Ammon's horn (tissue), 1 donor: ENCODE results near the gene A2ML1.
"Not testable (repeated sequence)": the region's sequence is repeated elsewhere in the genome, so short reads cannot be mapped to it uniquely, and the experiment has no call there.

Source experiments
- DNase-seq: peaks from one replicate; pipeline ENCODE4 v3.0.0-alpha.2; 2016; ENCODE audit warnings: low spot score

The A2ML1 gene

DNA sequence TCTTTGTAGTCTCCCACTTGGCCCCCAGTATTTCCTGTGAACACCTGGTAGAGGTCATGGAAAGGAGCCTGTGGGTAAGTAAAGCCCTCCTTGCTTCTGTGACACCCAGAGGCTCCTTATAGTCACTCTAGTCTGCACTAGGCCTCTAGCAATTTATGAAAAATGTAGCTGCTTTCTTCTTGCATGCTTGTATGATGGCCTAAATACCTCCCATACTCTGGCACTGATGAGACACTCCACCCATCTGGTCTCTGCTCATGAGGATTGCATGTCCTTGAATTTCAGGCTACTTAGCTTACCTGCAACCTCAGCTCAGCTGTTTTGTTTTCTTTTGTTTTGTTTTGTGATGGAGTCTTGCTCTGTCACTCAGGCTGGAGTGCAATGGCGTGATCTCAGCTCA, 4.6 kb upstream of the A2ML1 start:
- no peak for DNase-seq

GRCh38 chr12:8818526-8818925, 3.9 kb upstream of the A2ML1 start:
- no peak for DNase-seq

DNA sequence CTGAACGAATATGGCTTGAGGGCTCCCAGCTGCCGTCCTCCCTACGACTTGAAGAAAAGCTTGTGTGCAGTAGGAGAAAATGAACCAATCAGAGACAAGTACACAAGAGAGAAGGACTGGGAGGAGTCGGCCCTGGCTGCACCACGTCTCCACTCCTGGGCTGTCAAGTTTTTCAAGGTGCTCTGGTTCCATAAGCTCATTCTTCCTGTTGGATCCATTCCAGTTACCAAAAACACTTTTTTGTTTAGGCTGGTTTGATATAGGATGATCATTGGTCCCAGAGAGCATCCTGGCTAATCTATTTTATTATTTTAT, 2.8 kb upstream of the A2ML1 start:
- no peak for DNase-seq

DNA sequence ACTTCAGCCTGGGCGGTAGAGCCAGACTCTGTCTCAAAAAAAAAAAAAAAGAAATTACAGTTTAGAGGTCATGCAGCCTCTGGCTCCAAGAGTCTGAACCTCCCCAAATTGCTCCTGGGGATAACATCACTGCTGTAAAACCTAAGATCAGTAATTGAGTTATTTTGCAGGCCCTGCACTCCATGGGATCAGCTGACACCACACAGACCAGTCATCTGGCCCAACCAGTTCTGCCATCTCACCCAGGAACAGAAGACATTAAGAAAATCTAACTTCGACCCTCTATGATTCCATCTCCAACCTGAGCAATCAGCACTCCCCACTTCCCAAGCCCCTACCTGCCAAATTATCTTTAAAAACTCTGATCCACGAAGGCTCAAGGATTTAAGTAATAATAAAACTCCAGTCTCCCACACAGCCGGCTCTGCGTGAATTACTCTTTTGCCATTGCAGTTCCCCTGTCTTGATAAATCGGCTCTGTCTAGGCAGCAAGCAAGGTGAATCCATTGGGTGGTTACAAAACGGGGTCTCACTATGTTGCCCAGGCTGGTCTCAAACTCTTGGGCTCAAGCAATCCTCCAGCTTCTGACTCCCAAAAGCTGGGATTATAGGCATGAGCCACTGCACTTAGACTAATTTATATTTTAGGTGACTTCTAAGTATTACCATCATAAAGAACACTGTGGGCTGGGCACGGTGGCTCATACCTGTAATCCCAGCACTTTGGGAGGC, 1.6 kb upstream of the A2ML1 start:
- not testable (repeated sequence) for DNase-seq

DNA sequence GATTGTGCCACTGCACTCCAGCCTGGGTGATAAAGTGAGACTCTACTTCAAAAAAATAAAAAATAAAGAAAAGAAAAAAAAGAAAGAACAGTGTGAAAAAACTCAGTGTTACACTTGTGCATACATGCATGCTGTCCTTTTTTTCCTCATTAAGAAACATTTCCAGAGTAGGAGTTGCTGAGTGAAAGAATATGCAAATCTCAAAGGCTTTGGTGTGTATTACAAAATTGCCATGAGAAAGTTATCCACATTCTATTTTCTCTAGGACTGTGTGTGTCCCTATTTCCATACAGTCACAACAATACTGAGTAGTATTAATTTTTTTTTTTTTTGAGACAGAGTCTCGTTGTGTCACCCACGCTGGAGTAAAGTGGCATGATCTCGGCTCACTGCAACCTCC, 830 bp upstream of the A2ML1 start:
- no peak for DNase-seq

- peak; percentile 56 for DNase-seq
Observed at GRCh38 chr12:8823565-8824300, 1.3 kb downstream of the A2ML1 start.

- no peak for DNase-seq
Observed at GRCh38 chr12:8827551-8828256, 5.3 kb downstream of the A2ML1 start.

DNA sequence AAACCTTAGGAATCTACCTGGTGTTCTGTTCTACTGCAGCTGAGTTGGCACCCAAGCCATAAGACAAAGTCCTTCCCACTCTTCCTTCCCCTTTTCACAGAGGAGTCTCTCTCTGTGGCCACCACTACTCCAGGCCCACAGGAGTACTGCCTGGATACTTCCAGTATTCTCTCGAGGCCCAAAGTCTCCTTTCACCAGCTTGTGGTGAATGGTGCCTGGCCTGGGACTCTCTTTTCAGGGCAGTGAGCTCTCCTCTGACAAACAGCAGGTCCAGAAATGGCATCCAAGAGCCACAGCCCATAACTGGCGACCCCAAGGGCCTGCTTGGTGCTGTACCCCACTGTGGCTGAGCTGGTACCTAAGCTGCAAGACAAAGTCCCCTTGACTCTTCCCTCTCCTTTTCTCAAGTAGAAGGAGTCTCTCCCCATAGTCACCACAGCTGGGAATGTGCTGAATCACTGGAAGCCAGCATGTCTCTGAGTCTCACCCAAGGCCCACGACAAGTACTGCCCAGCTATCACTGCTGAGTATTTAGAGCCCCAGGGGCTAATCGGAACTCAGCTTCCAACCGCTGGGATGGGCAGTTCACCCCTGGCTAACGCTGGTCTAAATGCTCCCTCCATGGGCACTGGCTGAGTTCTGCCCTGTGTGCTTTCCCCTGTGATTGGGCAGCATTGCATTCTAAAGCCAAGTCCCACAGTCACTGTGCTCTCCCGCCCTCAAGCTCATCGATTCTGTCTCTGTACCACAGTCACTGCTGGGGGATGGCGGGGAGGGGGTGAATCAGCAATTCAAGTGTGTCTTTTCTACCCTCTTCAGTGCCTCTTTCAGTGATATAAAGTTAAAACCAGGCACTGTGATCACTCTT, 6.1 kb downstream of the A2ML1 start:
- DNase-seq = no peak

DNA sequence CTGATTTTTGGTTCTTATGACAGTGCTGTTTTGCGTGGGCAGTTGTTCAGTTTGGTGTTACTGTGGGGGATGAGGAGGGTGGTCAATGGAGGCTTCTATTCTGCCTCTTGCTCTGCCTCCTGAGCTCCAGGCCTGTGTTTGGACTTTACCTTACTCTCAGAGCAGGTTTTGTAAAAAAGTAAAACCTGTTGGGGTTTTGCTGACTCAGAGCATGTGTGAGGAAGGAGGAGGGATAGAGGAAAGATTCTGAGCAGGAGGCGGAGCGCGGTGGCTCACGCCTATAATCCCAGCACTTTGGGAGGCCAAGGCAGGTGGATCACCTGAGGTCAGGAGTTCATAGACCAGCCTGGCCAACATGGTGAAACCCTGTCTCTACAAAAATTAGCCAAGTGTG, 6.7 kb downstream of the A2ML1 start:
- DNase-seq = no peak

DNA sequence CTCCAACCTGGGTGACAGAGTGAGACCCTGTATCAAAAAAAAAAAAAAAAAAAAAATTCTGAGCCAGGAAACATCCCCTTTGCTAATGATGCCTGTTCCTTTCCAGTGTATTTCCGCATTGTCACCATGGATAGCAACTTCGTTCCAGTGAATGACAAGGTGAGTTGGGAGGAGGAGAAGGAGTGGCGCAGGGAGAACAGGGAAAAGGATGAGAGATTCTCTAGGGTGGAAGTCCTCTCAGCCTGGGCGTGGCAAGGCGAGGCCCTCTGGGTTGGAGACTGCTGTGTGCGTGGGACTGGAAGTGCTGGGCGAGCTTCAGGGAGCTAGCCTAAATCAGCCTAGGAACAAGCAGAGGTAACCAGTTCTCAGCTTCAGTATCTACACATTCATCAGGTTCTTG, 7.2 kb downstream of the A2ML1 start:
- no peak for DNase-seq

DNA sequence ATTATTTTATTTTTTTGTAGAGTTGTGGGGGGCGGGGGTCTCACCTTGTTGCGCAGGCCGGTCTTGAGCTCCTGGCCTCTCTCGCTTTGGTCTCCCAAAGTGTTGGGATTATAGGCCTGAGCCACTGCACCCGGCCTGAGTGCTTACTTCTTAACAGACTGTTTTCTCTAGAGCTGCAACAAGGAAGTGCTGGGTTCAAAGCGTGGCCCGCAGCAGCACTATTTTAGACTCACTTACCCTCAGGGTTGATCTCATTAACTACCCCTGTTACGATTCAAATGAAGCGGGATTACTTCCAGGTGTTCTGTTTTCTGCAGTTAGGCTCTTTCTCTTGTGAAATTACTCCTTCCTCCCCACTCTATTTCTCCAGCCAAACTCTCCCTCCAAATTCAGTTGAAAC, 8.7 kb downstream of the A2ML1 start:
- no peak for DNase-seq

GRCh38 chr12:8832500-8832899, 10.1 kb downstream of the A2ML1 start:
- DNase-seq = no peak

DNA sequence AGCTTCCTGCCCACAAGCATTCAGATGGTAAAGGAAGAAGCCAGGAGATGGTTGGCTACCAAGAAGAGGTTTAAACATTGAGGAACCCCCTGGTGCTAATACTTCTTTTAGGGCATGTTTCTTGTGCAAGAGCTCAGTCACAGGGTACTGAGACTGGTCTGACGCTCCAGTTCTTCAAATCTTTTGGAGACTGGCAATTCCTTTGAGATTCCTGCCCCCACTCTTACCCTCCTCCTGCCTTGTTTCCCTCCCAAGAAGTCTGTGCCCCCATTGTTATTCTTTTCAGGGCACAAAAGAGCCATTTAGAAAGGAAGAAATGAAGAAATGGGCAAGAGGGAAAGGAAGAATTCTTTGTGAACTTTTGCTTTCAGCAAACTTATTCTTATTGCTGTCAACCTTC, 11.8 kb downstream of the A2ML1 start:
- DNase-seq = no peak

- no peak for DNase-seq
Observed at GRCh38 chr12:8837291-8837690, 14.9 kb downstream of the A2ML1 start.

DNA sequence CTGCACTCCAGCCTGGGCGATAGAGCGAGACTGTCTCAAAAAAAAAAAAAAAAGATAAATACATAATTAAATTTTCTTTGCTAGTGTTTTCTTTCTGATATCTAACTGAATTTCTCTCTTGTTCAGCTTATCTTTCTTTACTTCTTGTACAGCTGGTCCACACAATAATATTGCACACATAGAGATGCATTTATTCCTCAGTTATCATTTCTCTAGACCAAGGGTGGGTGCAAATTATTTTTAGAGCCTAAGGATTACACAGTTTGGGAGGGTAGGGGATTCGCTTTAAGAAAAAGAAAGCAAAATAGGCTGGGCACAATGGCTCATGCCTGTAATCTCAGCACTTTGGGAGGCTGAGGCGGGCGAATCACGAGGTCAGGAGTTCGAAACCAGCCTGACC, 17.9 kb downstream of the A2ML1 start:
- DNase-seq = no peak

DNA sequence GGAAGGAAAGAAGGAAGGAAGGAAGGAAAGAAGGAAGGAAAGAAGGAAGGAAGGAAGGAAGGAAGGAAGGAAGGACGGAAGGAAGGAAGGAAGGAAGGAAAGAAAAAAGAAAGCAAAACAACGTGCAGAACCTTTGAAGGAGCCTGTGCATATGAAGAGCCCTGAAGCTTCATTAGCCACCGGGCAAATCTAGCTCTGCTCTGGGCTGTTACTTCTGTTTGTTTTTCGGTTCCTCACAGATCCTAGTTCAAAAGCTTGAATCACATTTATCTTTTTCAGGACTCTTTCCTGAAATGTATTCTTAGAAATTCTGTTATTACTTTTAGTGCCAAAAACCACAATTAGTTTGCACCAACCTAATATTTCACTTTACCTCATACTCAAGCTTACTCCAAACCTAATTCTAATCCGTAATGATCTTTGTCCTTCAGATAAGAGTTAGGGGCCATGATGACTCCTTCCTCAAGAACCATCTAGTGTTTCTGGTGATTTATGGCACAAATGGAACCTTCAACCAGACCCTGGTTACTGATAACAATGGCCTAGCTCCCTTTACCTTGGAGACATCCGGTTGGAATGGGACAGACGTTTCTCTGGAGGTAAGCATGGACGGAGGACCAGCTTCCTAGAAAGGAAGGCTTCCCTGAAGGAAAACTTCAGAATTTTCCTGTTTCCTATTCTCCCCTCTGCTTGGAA, 18.7 kb downstream of the A2ML1 start:
- DNase-seq = no peak

GRCh38 chr12:8841778-8842177, 19.4 kb downstream of the A2ML1 start:
- no peak for DNase-seq

DNA sequence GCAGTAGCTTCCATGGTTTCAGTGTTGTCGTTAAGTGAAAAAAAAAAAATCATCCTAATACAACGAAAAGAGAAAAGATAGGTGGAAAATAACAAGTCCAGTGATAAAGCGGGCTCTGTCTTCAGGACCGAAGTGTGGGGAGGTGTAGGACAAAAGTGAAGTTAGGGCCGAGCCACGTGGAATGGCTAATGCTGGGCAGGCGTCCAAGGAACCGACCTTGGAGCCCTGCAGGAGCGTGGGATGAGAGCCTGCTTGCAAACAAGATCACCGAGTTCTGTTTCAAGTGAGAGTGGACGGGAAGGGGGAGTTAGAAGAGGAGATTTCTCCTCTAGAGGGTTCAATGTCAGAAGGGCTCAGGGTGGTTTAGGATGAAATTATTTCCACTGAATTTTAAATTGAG, 22.2 kb downstream of the A2ML1 start:
- DNase-seq = peak; percentile 66

GRCh38 chr12:8846305-8846704, 23.9 kb downstream of the A2ML1 start:
- DNase-seq = no peak

GRCh38 chr12:8847435-8847834, 25.0 kb downstream of the A2ML1 start:
- no peak for DNase-seq

DNA sequence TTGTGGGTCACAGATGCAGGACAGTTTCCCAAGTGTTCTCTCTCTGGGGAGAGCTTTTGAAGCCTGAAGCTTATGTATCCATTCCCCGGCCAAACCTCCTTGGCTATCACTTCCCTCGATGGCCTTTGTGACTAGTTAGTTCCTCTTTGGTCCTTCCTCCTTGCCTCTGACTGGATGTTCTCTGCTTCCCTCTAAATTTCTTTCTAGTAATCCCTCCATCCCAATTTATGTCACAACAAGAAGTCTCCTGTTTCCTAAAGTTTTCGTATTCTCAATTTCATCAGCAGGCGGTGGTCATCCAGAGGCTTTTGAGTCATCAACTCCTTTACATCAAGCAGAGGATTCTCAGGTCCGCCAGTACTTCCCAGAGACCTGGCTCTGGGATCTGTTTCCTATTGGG, 27.5 kb downstream of the A2ML1 start:
- no peak for DNase-seq

DNA sequence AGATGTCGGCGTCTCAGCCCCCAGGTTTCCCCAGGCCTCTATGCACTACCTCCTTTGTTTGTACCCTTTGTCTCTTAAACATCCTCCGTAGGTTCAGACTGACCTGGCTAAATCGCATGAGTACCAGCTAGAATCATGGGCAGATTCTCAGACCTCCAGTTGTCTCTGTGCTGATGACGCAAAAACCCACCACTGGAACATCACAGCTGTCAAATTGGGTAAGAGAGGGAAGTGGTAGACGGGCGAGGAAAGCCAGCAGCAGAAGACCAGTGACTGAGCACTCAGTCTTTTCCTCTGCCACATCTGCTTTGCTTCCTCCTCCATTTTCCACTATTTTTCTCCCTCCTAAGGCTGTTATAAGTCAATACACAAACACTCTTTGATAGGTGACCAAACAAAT, 29.7 kb downstream of the A2ML1 start:
- DNase-seq = no peak
